PC-3 (cell line): ENCODE measurements around the gene TBC1D25. TPM values are rescaled to one million over a fixed set of nuclear protein-coding genes. Genes with fewer than 3 reads are reported as not detected.

ENCODE experiments used
- ATAC-seq: fragments of 200-7000 bp; cut with Tn5 transposase; 2 replicates; pipeline ENCODE4 v1.9.1; 2020; ENCODE audit warnings: mild to moderate bottlenecking, moderate library complexity
- BruUV-seq: library from RNA; stranded (reverse); fragments of 400-500 nt; replicated peaks from 2 replicates; lab custom pipeline; 2021; lab: Mats Ljungman, UMichigan
- CTCF ChIA-PET: fragments of 300-600 bp; sonication (Branson Sonifier 250); formaldehyde crosslinking; loops from one replicate; lab custom pipeline; 2022; ENCODE audit warnings: antibody characterized with exemption; lab: Charles Lee
- POLR2A ChIA-PET: fragments of 300-600 bp; sonication (Branson Sonifier 250); formaldehyde crosslinking; loops from one replicate; lab custom pipeline; 2022; ENCODE audit warnings: antibody characterized with exemption; ENCODE audit not compliant: unreplicated experiment; lab: Charles Lee
- DNase-seq: peaks from one replicate; pipeline ENCODE4 v3.0.0-alpha.2; 2015
- H2AFZ ChIP-seq: fragments of 300-600 bp; sonication (generic); 2 replicates; pipeline ENCODE4 v1.6.0; 2016; ENCODE audit warnings: antibody characterized with exemption, low read length
- H3F3A ChIP-seq: fragments of 300-600 bp; sonication (generic); one replicate; pipeline ENCODE4 v1.6.0; 2017; ENCODE audit warnings: antibody characterized with exemption, low read length, control low read depth, mild to moderate bottlenecking; ENCODE audit not compliant: unreplicated experiment
- H3K27ac ChIP-seq: fragments of 300-600 bp; sonication (generic); 2 replicates; pipeline ENCODE4 v1.5.1; 2016; ENCODE audit warnings: mild to moderate bottlenecking, low read length
- H3K27me3 ChIP-seq: fragments of 300-600 bp; sonication (generic); 2 replicates; pipeline ENCODE4 v1.6.1; 2016; ENCODE audit warnings: low read length, mixed read lengths
- H3K36me3 ChIP-seq: fragments of 300-600 bp; sonication (generic); 2 replicates; pipeline ENCODE4 v1.6.1; 2016; ENCODE audit warnings: low read depth, mixed run types, low read length, mixed read lengths
- H3K4me1 ChIP-seq: fragments of 300-600 bp; sonication (generic); 2 replicates; pipeline ENCODE4 v1.5.1; 2016; ENCODE audit warnings: low read length; ENCODE audit not compliant: insufficient read depth
- H3K4me2 ChIP-seq: fragments of 300-600 bp; sonication (generic); 2 replicates; pipeline ENCODE4 v1.6.0; 2016; ENCODE audit warnings: low read length
- H3K4me3 ChIP-seq: fragments of 300-600 bp; sonication (generic); 2 replicates; pipeline ENCODE4 v1.5.1; 2016; ENCODE audit warnings: mild to moderate bottlenecking, low read length, mixed read lengths
- H3K79me2 ChIP-seq: fragments of 300-600 bp; sonication (generic); 2 replicates; pipeline ENCODE4 v1.6.1; 2017; ENCODE audit warnings: low read length, mixed read lengths
- H3K9ac ChIP-seq: fragments of 300-600 bp; sonication (generic); 2 replicates; pipeline ENCODE4 v1.6.0; 2016; ENCODE audit warnings: mild to moderate bottlenecking, low read length
- H3K9me2 ChIP-seq: fragments of 300-600 bp; sonication (generic); replicated peaks from 2 replicates; pipeline ENCODE4 v1.6.1; 2016; ENCODE audit warnings: mixed run types, low read length, mixed read lengths
- H3K9me3 ChIP-seq: fragments of 300-600 bp; sonication (generic); 2 replicates; pipeline ENCODE4 v1.6.1; 2016; ENCODE audit warnings: low read length, mixed read lengths
- H4K20me1 ChIP-seq: fragments of 300-600 bp; sonication (generic); 2 replicates; pipeline ENCODE4 v1.6.1; 2016; ENCODE audit warnings: low read length, mixed read lengths
- EZH2 ChIP-seq: fragments of 300-600 bp; sonication (generic); IDR thresholded peaks from one replicate; pipeline ENCODE4 v1.6.1; 2017; ENCODE audit warnings: antibody characterized with exemption, mild to moderate bottlenecking, low read length; ENCODE audit not compliant: unreplicated experiment
- EZH2phosphoT487 ChIP-seq: fragments of 300-600 bp; sonication (generic); IDR thresholded peaks from 2 replicates; pipeline ENCODE4 v1.6.1; 2018; ENCODE audit warnings: mild to moderate bottlenecking, antibody characterized with exemption, low read length, borderline replicate concordance
- intact Hi-C: fragments of 100-400 bp; cut with micrococcal nuclease; formaldehyde crosslinking; loops from 2 replicates; pipeline ENCODE4 v1.9.0; 2023
- total RNA-seq: library from RNA; depleted of rRNA; stranded (reverse); fragments of >200 nt; gene quantifications from 2 replicates; pipeline ENCODE4 v1.2.3, GENCODE V29; 2014
- TF ChIP-seq, protein P1 (sequence below): fragments of 300-600 bp; sonication (generic); conservative IDR thresholded peaks from 2 replicates; pipeline ENCODE4 v1.5.1; 2017; ENCODE audit warnings: antibody characterized with exemption, low read depth, mild to moderate bottlenecking, low read length

The TBC1D25 gene
- total RNA-seq, 1 experiment from 2014 or later, result 11.3 TPM

- intact Hi-C loops, result no loop called here
- no peak overlapping the region for H3K27ac ChIP-seq
- H3K27me3 ChIP-seq, result no peaks in the 10 kb centered on the region
- no peak overlapping the region for H2AFZ ChIP-seq
- no peak for TF ChIP-seq EZH2
- TF ChIP-seq EZH2phosphoT487, result no peak
- TF ChIP-seq, protein P1, sequence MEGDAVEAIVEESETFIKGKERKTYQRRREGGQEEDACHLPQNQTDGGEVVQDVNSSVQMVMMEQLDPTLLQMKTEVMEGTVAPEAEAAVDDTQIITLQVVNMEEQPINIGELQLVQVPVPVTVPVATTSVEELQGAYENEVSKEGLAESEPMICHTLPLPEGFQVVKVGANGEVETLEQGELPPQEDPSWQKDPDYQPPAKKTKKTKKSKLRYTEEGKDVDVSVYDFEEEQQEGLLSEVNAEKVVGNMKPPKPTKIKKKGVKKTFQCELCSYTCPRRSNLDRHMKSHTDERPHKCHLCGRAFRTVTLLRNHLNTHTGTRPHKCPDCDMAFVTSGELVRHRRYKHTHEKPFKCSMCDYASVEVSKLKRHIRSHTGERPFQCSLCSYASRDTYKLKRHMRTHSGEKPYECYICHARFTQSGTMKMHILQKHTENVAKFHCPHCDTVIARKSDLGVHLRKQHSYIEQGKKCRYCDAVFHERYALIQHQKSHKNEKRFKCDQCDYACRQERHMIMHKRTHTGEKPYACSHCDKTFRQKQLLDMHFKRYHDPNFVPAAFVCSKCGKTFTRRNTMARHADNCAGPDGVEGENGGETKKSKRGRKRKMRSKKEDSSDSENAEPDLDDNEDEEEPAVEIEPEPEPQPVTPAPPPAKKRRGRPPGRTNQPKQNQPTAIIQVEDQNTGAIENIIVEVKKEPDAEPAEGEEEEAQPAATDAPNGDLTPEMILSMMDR, result no peak
- DNase-seq (no peak), ATAC-seq (no peak)
- H3K4me1 ChIP-seq, result peaks cover 21% of the 10 kb centered on the region
- no peaks in the 10 kb centered on the region for H3K9me3 ChIP-seq
- peaks cover 31% of the 10 kb centered on the region for H3K79me2 ChIP-seq
- POLR2A ChIA-PET, result no interaction called here
- H3K9ac ChIP-seq, result no peak overlapping the region
- no peak overlapping the region for H3K4me3 ChIP-seq
- H3K9me2 ChIP-seq, result no peaks in the 10 kb centered on the region
- BruUV-seq, result no TSS peak
- peaks cover 5% of the 10 kb centered on the region for H3F3A ChIP-seq
- H4K20me1 ChIP-seq, result peaks cover 36% of the 10 kb centered on the region
- no peak overlapping the region for H3K4me2 ChIP-seq
- peaks cover 41% of the 10 kb centered on the region for H3K36me3 ChIP-seq
- CTCF ChIA-PET, result no interaction called here
These were observed 39.7 kb downstream of the TBC1D25 start for GRCh38 chrX:48579259-48579658.

GRCh38 chrX:48580662-48581061 lies 41.1 kb downstream of the TBC1D25 start:
- Histone ChIP-seq H3F3A (peaks cover 5% of the 10 kb centered on the region), H3K27ac (no peak overlapping the region), H3K36me3 (peaks cover 33% of the 10 kb centered on the region), H3K9ac (no peak overlapping the region), H4K20me1 (peaks cover 28% of the 10 kb centered on the region), H2AFZ (no peak overlapping the region), H3K9me2 (no peaks in the 10 kb centered on the region), H3K4me3 (no peak overlapping the region), H3K79me2 (peaks cover 17% of the 10 kb centered on the region), H3K4me1 (peaks cover 18% of the 10 kb centered on the region), H3K27me3 (no peaks in the 10 kb centered on the region), H3K4me2 (no peak overlapping the region), H3K9me3 (no peaks in the 10 kb centered on the region)
- TF ChIP-seq EZH2, result no peak
- TF ChIP-seq EZH2phosphoT487, result no peak
- TF ChIP-seq, protein P1, result no peak
- ChIA-PET CTCF (no interaction called here), POLR2A (no interaction called here)
- peak; percentile 13; the same call in 1 of the 2 replicates for ATAC-seq
- intact Hi-C loops, result no loop called here
- no TSS peak for BruUV-seq
- peak; percentile 35 for DNase-seq

DNA sequence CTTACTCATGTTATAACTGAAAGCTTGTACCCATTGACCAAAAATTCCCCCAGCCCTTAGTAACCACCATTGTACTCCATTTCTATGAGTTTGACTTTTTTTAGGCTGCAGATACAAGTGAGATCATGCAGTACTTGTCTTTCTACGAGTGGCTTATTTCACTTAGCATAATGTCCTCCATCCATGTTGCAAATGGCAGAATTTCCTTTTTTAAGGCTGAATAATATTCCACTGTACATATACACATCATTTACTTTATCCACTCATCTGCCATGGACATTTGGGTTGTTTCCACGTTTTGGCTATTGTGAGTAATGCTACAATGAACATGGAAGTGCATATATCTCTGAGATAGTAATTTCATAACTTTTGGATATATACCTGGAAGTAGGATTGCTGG lies 45.2 kb downstream of the TBC1D25 start:
- Histone ChIP-seq H4K20me1 (no peaks in the 10 kb centered on the region), H3K9me3 (no peaks in the 10 kb centered on the region), H3F3A (no peaks in the 10 kb centered on the region), H3K4me2 (no peak overlapping the region), H3K4me3 (no peak overlapping the region), H3K36me3 (no peaks in the 10 kb centered on the region), H3K79me2 (no peaks in the 10 kb centered on the region), H3K4me1 (no peaks in the 10 kb centered on the region), H3K27me3 (no peaks in the 10 kb centered on the region), H3K9ac (no peak overlapping the region), H2AFZ (no peak overlapping the region), H3K27ac (no peak overlapping the region), H3K9me2 (no peaks in the 10 kb centered on the region)
- TF ChIP-seq, protein P1, result no peak
- no peak for TF ChIP-seq EZH2phosphoT487
- TF ChIP-seq EZH2, result no peak
- no peak for DNase-seq
- CTCF ChIA-PET, result no interaction called here
- POLR2A ChIA-PET, result no interaction called here
- no peak for ATAC-seq
- BruUV-seq, result no TSS peak
- intact Hi-C loops, result no loop called here
